HL-60 (cell line): Measurements from ENCODE around the gene TTC16.

ENCODE experiments used
- DNase-seq, 2 experiments: peaks; one replicate each; pipeline ENCODE4 v3.0.0-alpha.2; 2010 to 2020; ENCODE audit warnings: low read depth in 1 of 2, low spot score in 1 of 2
- H3K27ac ChIP-seq: fragments of 250-450 bp; sonication (Bioruptor Pico); replicated peaks from 2 replicates; pipeline ENCODE4 v1.5.1; 2020; ENCODE audit warnings: mild to moderate bottlenecking, moderate library complexity
- H3K27me3 ChIP-seq: fragments of 250-450 bp; sonication (Bioruptor Pico); 2 replicates; pipeline ENCODE4 v1.5.1; 2021; ENCODE audit warnings: mild to moderate bottlenecking, moderate library complexity; ENCODE audit not compliant: insufficient read depth, poor library complexity, severe bottlenecking
- H3K4me3 ChIP-seq: replicated peaks from 2 replicates; pipeline ENCODE4 v1.5.1; 2011; ENCODE audit warnings: mild to moderate bottlenecking, control low read depth, low read length; ENCODE audit not compliant: insufficient read depth
- CTCF ChIP-seq: IDR thresholded peaks from one replicate; pipeline ENCODE4 v1.5.1; 2011; ENCODE audit warnings: low read length, control low read depth, inconsistent platforms; ENCODE audit not compliant: insufficient read depth
- GABPA ChIP-seq: IDR thresholded peaks from 2 replicates; pipeline ENCODE4 v1.6.1; 2012; ENCODE audit warnings: low read depth
- POLR2AphosphoS5 ChIP-seq: IDR thresholded peaks from 2 replicates; pipeline ENCODE4 v1.6.1; 2012; ENCODE audit warnings: low read depth
- REST ChIP-seq: IDR thresholded peaks from 2 replicates; pipeline ENCODE4 v1.6.1; 2012; ENCODE audit warnings: low read depth; ENCODE audit not compliant: insufficient replicate concordance
- SPI1 ChIP-seq: IDR thresholded peaks from 2 replicates; pipeline ENCODE4 v1.6.1; 2012; ENCODE audit warnings: low read depth, mild to moderate bottlenecking, borderline replicate concordance

TTC16 gene

GRCh38 chr9:127686461-127687393, 29.2 kb upstream of the TTC16 start:
- no peaks in the 10 kb centered on the region for H3K27me3 ChIP-seq
- DNase-seq: no peak
- H3K27ac ChIP-seq: no peak overlapping the region
- TF ChIP-seq REST (no peak), CTCF (no peak), POLR2AphosphoS5 (no peak), GABPA (no peak), SPI1 (no peak)
- no peak overlapping the region for H3K4me3 ChIP-seq

- no peak overlapping the region for H3K27ac ChIP-seq
- TF ChIP-seq REST: no peak
- TF ChIP-seq POLR2AphosphoS5: no peak
- TF ChIP-seq GABPA: no peak
- no peak for TF ChIP-seq SPI1
- no peak for TF ChIP-seq CTCF
- H3K4me3 ChIP-seq: no peak overlapping the region
Measured at GRCh38 chr9:127689329-127690000, 26.4 kb upstream of the TTC16 start.

GRCh38 chr9:127690735-127691134, 25.1 kb upstream of the TTC16 start:
- Histone ChIP-seq H3K27ac (no peak overlapping the region), H3K4me3 (no peak overlapping the region), H3K27me3 (no peaks in the 10 kb centered on the region)
- TF ChIP-seq SPI1 (no peak), CTCF (no peak)
- DNase-seq: no peak

More at GRCh38 chr9:127689329-127690000, 26.4 kb upstream of the TTC16 start:
- no peak for DNase-seq
- H3K27me3 ChIP-seq: no peaks in the 10 kb centered on the region
